Neural progenitor cell (in vitro differentiated cells): ENCODE measurements around the gene CNNM3. TPM values are rescaled to one million over a fixed set of nuclear protein-coding genes. Genes with fewer than 3 reads are reported as not detected.

Experiments
- DNase-seq: peaks from one replicate; pipeline ENCODE4 v3.0.0-alpha.2; 2016; ENCODE audit warnings: low spot score
- H2AFZ ChIP-seq: fragments of 200-600 bp; sonication (generic); replicated peaks from 2 replicates; pipeline ENCODE4 v1.6.1; 2016; ENCODE audit warnings: antibody characterized with exemption
- H3F3A ChIP-seq: fragments of 200-600 bp; sonication (generic); 2 replicates; pipeline ENCODE4 v1.6.1; 2016; ENCODE audit warnings: antibody characterized with exemption, low read depth
- H3K27ac ChIP-seq: fragments of 200-600 bp; sonication (generic); 2 replicates; pipeline ENCODE4 v1.5.1; 2016; ENCODE audit warnings: mild to moderate bottlenecking
- H3K27me3 ChIP-seq: fragments of 200-600 bp; sonication (generic); 2 replicates; pipeline ENCODE4 v1.6.1; 2016; ENCODE audit warnings: mild to moderate bottlenecking, moderate library complexity
- H3K36me3 ChIP-seq: fragments of 200-600 bp; sonication (generic); 2 replicates; pipeline ENCODE4 v1.5.1; 2016
- H3K4me1 ChIP-seq: fragments of 200-600 bp; sonication (generic); 2 replicates; pipeline ENCODE4 v1.6.1; 2016; ENCODE audit warnings: mixed run types
- H3K4me2 ChIP-seq: fragments of 200-600 bp; sonication (generic); 2 replicates; pipeline ENCODE4 v1.6.1; 2016
- H3K4me3 ChIP-seq: fragments of 200-600 bp; sonication (generic); 2 replicates; pipeline ENCODE4 v1.5.1; 2016
- H3K79me2 ChIP-seq: fragments of 200-600 bp; sonication (generic); 2 replicates; pipeline ENCODE4 v1.6.1; 2016; ENCODE audit warnings: low read depth
- H3K9ac ChIP-seq: fragments of 200-600 bp; sonication (generic); 2 replicates; pipeline ENCODE4 v1.6.1; 2016
- H3K9me3 ChIP-seq: fragments of 200-600 bp; sonication (generic); 2 replicates; pipeline ENCODE4 v1.5.1; 2016; ENCODE audit warnings: low read depth
- H4K20me1 ChIP-seq: fragments of 200-600 bp; sonication (generic); 2 replicates; pipeline ENCODE4 v1.6.1; 2016; ENCODE audit warnings: low read depth
- H3K27ac Mint-ChIP-seq: 3 replicates; pipeline ENCODE4 v1.8.0; 2021; ENCODE audit warnings: mixed read lengths
- H3K27me3 Mint-ChIP-seq: 2 replicates; pipeline ENCODE4 v1.8.0; 2022; ENCODE audit warnings: low read depth, mild to moderate bottlenecking, inconsistent platforms, moderate library complexity, mixed read lengths; ENCODE audit not compliant: insufficient read depth
- H3K36me3 Mint-ChIP-seq: 3 replicates; pipeline ENCODE4 v1.8.0; 2021; ENCODE audit warnings: mixed read lengths
- H3K4me1 Mint-ChIP-seq: 3 replicates; pipeline ENCODE4 v1.8.0; 2021; ENCODE audit warnings: mixed read lengths
- H3K4me3 Mint-ChIP-seq: 3 replicates; pipeline ENCODE4 v1.8.0; 2021; ENCODE audit warnings: mild to moderate bottlenecking, moderate library complexity, mixed read lengths
- H3K9me3 Mint-ChIP-seq: 3 replicates; pipeline ENCODE4 v1.8.0; 2020; ENCODE audit warnings: mixed read lengths
- EZH2 ChIP-seq: fragments of 200-600 bp; sonication (generic); IDR thresholded peaks from 2 replicates; pipeline ENCODE4 v1.6.1; 2017; ENCODE audit warnings: antibody characterized with exemption, mild to moderate bottlenecking, moderate library complexity
- EZH2phosphoT487 ChIP-seq: fragments of 200-600 bp; sonication (generic); IDR thresholded peaks from 2 replicates; pipeline ENCODE4 v1.6.1; 2017; ENCODE audit warnings: antibody characterized with exemption
- total RNA-seq: library from RNA; depleted of rRNA; stranded (reverse); fragments of >200 nt; gene quantifications from 2 replicates; pipeline ENCODE4 v1.2.3, GENCODE V29; 2015; ENCODE audit warnings: low replicate concordance
- TF ChIP-seq, protein P1 (sequence below): fragments of 200-600 bp; sonication (generic); IDR thresholded peaks from 2 replicates; pipeline ENCODE4 v1.5.1; 2017; ENCODE audit warnings: antibody characterized with exemption, mild to moderate bottlenecking

Gene CNNM3
- total RNA-seq, 1 donor from 2014 or later, result 11.1 TPM

DNA sequence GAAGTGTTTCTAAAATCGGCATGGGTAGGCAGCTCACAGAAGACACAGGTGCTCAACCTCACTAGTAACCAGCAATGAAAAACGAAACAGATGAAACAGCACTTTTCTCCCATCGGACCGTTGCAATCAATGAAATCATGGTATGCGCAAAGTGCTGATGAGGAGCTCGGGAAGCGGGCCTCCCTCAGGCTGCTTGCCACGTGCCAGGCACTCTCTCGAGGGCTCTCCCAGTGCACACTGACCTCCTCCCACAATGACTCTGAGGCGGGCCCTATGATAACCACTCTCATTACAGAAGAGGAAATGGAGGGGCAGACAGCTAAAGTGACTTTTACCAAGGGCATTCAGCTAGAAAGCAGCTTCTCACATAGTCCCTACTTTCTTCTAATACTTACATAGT, 31.5 kb downstream of the CNNM3 start:
- Histone ChIP-seq H3K4me3 (no peak overlapping the region), H3K79me2 (no peaks in the 10 kb centered on the region), H3K36me3 (no peaks in the 10 kb centered on the region), H3F3A (peaks cover 6% of the 10 kb centered on the region), H2AFZ (no peak overlapping the region), H3K27me3 (no peaks in the 10 kb centered on the region), H4K20me1 (no peaks in the 10 kb centered on the region), H3K9me3 (no peaks in the 10 kb centered on the region), H3K27ac (no peak overlapping the region), H3K4me2 (no peak overlapping the region), H3K9ac (no peak overlapping the region), H3K4me1 (no peaks in the 10 kb centered on the region)
- Mint-ChIP-seq H3K27ac (no peak overlapping the region), H3K4me3 (no peak overlapping the region), H3K36me3 (peaks cover 20% of the 10 kb centered on the region), H3K27me3 (peaks cover 13% of the 10 kb centered on the region), H3K4me1 (peaks cover 14% of the 10 kb centered on the region), H3K9me3 (no peaks in the 10 kb centered on the region)
- no peak for TF ChIP-seq EZH2phosphoT487
- DNase-seq, result no peak

DNA sequence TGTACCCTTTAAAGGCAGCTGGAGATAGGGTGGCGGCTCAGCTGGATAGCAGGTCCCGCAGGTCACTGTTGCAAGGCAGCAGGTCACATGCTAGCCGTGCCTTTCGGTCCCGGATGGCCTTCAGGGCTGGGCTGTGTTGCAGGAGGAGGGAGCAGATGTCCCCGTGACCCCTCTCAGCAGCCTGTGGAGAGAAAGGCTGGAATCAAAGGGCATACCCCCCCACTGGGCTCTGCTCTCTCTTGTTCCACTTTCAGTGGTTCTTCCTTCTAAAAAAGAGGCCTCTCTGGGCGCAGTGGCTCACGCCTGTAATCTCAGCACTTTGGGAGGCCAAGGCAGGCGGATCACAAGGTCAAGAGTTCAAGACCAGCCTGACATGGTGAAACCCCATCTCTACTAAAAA, 32.2 kb downstream of the CNNM3 start:
- Mint-ChIP-seq H3K4me3 (no peak overlapping the region), H3K9me3 (no peaks in the 10 kb centered on the region), H3K4me1 (peaks cover 13% of the 10 kb centered on the region), H3K36me3 (peaks cover 25% of the 10 kb centered on the region), H3K27ac (peak overlapping the region; percentile 66), H3K27me3 (peaks cover 10% of the 10 kb centered on the region)
- Histone ChIP-seq H2AFZ (no peak overlapping the region), H3K36me3 (no peaks in the 10 kb centered on the region), H3K79me2 (no peaks in the 10 kb centered on the region), H3K4me2 (no peak overlapping the region), H3K4me1 (no peaks in the 10 kb centered on the region), H3K27ac (no peak overlapping the region), H3F3A (peaks cover 3% of the 10 kb centered on the region), H3K4me3 (no peak overlapping the region), H3K9me3 (no peaks in the 10 kb centered on the region), H3K9ac (no peak overlapping the region), H4K20me1 (no peaks in the 10 kb centered on the region), H3K27me3 (no peaks in the 10 kb centered on the region)
- no peak for DNase-seq
- TF ChIP-seq, protein P1, sequence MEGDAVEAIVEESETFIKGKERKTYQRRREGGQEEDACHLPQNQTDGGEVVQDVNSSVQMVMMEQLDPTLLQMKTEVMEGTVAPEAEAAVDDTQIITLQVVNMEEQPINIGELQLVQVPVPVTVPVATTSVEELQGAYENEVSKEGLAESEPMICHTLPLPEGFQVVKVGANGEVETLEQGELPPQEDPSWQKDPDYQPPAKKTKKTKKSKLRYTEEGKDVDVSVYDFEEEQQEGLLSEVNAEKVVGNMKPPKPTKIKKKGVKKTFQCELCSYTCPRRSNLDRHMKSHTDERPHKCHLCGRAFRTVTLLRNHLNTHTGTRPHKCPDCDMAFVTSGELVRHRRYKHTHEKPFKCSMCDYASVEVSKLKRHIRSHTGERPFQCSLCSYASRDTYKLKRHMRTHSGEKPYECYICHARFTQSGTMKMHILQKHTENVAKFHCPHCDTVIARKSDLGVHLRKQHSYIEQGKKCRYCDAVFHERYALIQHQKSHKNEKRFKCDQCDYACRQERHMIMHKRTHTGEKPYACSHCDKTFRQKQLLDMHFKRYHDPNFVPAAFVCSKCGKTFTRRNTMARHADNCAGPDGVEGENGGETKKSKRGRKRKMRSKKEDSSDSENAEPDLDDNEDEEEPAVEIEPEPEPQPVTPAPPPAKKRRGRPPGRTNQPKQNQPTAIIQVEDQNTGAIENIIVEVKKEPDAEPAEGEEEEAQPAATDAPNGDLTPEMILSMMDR, result no peak
- TF ChIP-seq EZH2, result no peak

DNA sequence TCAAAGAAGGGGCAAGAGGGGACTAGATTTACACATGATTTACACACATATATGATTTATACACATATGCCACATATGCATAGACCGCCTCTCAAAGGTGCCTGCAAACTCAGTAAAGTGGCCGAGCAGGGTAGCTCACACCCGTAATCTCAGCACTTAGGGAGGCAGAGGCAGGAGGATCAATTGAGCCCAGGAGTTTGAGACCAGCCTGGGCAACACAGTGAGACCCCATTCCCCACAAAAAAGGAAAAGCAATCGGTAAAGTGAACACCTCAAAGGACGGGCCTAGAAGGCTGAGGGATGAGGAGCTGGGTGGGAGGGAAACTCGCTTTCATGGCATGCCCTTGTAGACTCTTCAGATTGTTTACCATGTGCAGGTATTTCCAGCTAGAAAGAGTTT, 36.6 kb downstream of the CNNM3 start:
- H3K27ac ChIP-seq, result no peak overlapping the region
- no peaks in the 10 kb centered on the region for H3K36me3 ChIP-seq
- H3K4me1 ChIP-seq, result peaks cover 5% of the 10 kb centered on the region
- no peak overlapping the region for H3K9ac ChIP-seq
- no peak overlapping the region for H3K4me2 ChIP-seq
- Mint-ChIP-seq H3K4me3 (no peak overlapping the region), H3K9me3 (no peaks in the 10 kb centered on the region), H3K4me1 (peaks cover 23% of the 10 kb centered on the region), H3K27me3 (peaks cover 17% of the 10 kb centered on the region), H3K36me3 (peaks cover 21% of the 10 kb centered on the region), H3K27ac (no peak overlapping the region)
- TF ChIP-seq, protein P1, result no peak
- TF ChIP-seq EZH2phosphoT487, result no peak
- peaks cover 29% of the 10 kb centered on the region for H3K79me2 ChIP-seq
- H3K27me3 ChIP-seq, result no peaks in the 10 kb centered on the region
- no peak for DNase-seq
- no peak overlapping the region for H2AFZ ChIP-seq
- H3K4me3 ChIP-seq, result no peak overlapping the region
- peaks cover 5% of the 10 kb centered on the region for H3F3A ChIP-seq
- H3K9me3 ChIP-seq, result no peaks in the 10 kb centered on the region
- H4K20me1 ChIP-seq, result peaks cover 7% of the 10 kb centered on the region

DNA sequence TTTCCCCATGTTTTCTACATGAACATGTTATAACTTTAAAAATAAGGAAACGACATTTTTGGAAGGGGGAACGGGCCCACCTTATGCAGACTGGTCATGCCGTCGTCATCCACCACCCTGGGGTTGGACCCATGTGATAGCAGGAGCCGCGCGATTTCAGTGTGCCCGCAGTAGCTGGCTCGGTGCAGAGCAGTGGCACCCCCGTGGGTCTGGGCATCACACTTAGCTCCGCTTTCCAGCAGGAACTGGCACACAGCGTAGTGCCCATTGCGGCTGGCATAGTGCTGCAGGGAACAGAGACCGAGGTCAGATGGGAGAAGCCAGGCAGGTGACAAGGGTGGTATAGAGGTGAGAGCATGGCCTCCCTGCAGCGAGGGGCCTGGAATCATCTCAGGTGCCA, 37.3 kb downstream of the CNNM3 start:
- TF ChIP-seq, protein P1, result no peak
- no peak for TF ChIP-seq EZH2
- TF ChIP-seq EZH2phosphoT487, result no peak
- Mint-ChIP-seq H3K27ac (no peak overlapping the region), H3K27me3 (peaks cover 13% of the 10 kb centered on the region), H3K9me3 (no peaks in the 10 kb centered on the region), H3K4me1 (peaks cover 18% of the 10 kb centered on the region), H3K4me3 (no peak overlapping the region), H3K36me3 (peaks cover 21% of the 10 kb centered on the region)
- DNase-seq, result no peak
- H3K27me3 ChIP-seq, result no peaks in the 10 kb centered on the region
- no peaks in the 10 kb centered on the region for H3K9me3 ChIP-seq
- H3K4me1 ChIP-seq, result peaks cover 5% of the 10 kb centered on the region
- H3K79me2 ChIP-seq, result peaks cover 29% of the 10 kb centered on the region
- peaks cover 7% of the 10 kb centered on the region for H4K20me1 ChIP-seq
- H3K4me2 ChIP-seq, result no peak overlapping the region
- no peaks in the 10 kb centered on the region for H3K36me3 ChIP-seq
- peaks cover 8% of the 10 kb centered on the region for H3F3A ChIP-seq
- H3K27ac ChIP-seq, result no peak overlapping the region
- H3K4me3 ChIP-seq, result no peak overlapping the region
- H2AFZ ChIP-seq, result no peak overlapping the region
- H3K9ac ChIP-seq, result no peak overlapping the region
